Memory B cell (primary cell): ENCODE results near the gene TTI1.
"Not testable (repeated sequence)": the region's sequence is repeated elsewhere in the genome, so short reads cannot be mapped to it uniquely, and the experiment has no call there.

Experiments
- ATAC-seq: fragments of 150-1000 bp; cut with Tn5 transposase; 2 replicates; pipeline ENCODE4 v1.10.0; 2021; ENCODE audit warnings: low read depth, mild to moderate bottlenecking, moderate library complexity
- DNase-seq, 2 donors: peaks; one replicate each; pipeline ENCODE4 v3.0.0; 2022; ENCODE audit warnings: low spot score in 2 of 2
- H3K27ac Mint-ChIP-seq: one replicate; pipeline ENCODE4 v1.8.0; 2022; ENCODE audit warnings: mild to moderate bottlenecking, moderate library complexity, mixed read lengths
- H3K27me3 Mint-ChIP-seq: one replicate; pipeline ENCODE4 v1.8.0; 2022; ENCODE audit warnings: mixed read lengths
- H3K36me3 Mint-ChIP-seq: one replicate; pipeline ENCODE4 v1.8.0; 2022; ENCODE audit warnings: mild to moderate bottlenecking, mixed read lengths
- H3K4me1 Mint-ChIP-seq: one replicate; pipeline ENCODE4 v1.8.0; 2022; ENCODE audit warnings: mixed read lengths
- H3K4me3 Mint-ChIP-seq: one replicate; pipeline ENCODE4 v1.8.0; 2022; ENCODE audit warnings: mild to moderate bottlenecking, moderate library complexity, mixed read lengths
- H3K9me3 Mint-ChIP-seq: one replicate; pipeline ENCODE4 v1.8.0; 2022; ENCODE audit warnings: mixed read lengths

Gene TTI1

GRCh38 chr20:38013887-38014286, 19.4 kb downstream of the TTI1 start:
- peaks cover 58% of the 10 kb centered on the region for H3K36me3 Mint-ChIP-seq
- H3K4me3 Mint-ChIP-seq, result no peak overlapping the region
- ATAC-seq, result no peak
- DNase-seq, result no peak
- H3K4me1 Mint-ChIP-seq, result peaks cover 3% of the 10 kb centered on the region
- peaks cover 6% of the 10 kb centered on the region for H3K9me3 Mint-ChIP-seq
- H3K27ac Mint-ChIP-seq, result no peak overlapping the region
- H3K27me3 Mint-ChIP-seq, result no peaks in the 10 kb centered on the region

- Mint-ChIP-seq H3K4me3 (no peak overlapping the region), H3K36me3 (peaks cover 47% of the 10 kb centered on the region), H3K9me3 (peaks cover 2% of the 10 kb centered on the region), H3K27ac (no peak overlapping the region), H3K4me1 (peaks cover 3% of the 10 kb centered on the region), H3K27me3 (no peaks in the 10 kb centered on the region)
- no peak for ATAC-seq
- no peak for DNase-seq
Measured at GRCh38 chr20:38012332-38012731, 20.9 kb downstream of the TTI1 start.

- H3K27me3 Mint-ChIP-seq, result no peaks in the 10 kb centered on the region
- peaks cover 3% of the 10 kb centered on the region for H3K4me1 Mint-ChIP-seq
- H3K36me3 Mint-ChIP-seq, result peaks cover 42% of the 10 kb centered on the region
- ATAC-seq (no peak), DNase-seq (no peak)
- no peaks in the 10 kb centered on the region for H3K9me3 Mint-ChIP-seq
- no peak overlapping the region for H3K4me3 Mint-ChIP-seq
- H3K27ac Mint-ChIP-seq, result no peak overlapping the region
Measured at GRCh38 chr20:38011696-38012095, 21.6 kb downstream of the TTI1 start.

- H3K36me3 Mint-ChIP-seq, result peaks cover 32% of the 10 kb centered on the region
- H3K4me1 Mint-ChIP-seq, H3K9me3 Mint-ChIP-seq, H3K27ac Mint-ChIP-seq, H3K27me3 Mint-ChIP-seq, H3K4me3 Mint-ChIP-seq, DNase-seq, ATAC-seq: not testable (repeated sequence)
Measured at GRCh38 chr20:38009416-38009815, 23.8 kb downstream of the TTI1 start.

GRCh38 chr20:38008233-38008944, 24.9 kb downstream of the TTI1 start:
- ATAC-seq, result no peak
- Mint-ChIP-seq H3K27me3 (no peaks in the 10 kb centered on the region), H3K27ac (no peak overlapping the region), H3K9me3 (no peaks in the 10 kb centered on the region), H3K4me1 (peaks cover 3% of the 10 kb centered on the region), H3K36me3 (peaks cover 34% of the 10 kb centered on the region), H3K4me3 (no peak overlapping the region)
- DNase-seq, result no peak

- no peak for ATAC-seq
Measured at GRCh38 chr20:38007526-38007925, 25.7 kb downstream of the TTI1 start.

GRCh38 chr20:38005903-38006302, 27.4 kb downstream of the TTI1 start:
- DNase-seq, result no peak
- no peaks in the 10 kb centered on the region for H3K27me3 Mint-ChIP-seq
- H3K4me3 Mint-ChIP-seq, result no peak overlapping the region
- no peak for ATAC-seq
- peaks cover 3% of the 10 kb centered on the region for H3K4me1 Mint-ChIP-seq
- H3K36me3 Mint-ChIP-seq, result peaks cover 27% of the 10 kb centered on the region
- no peak overlapping the region for H3K27ac Mint-ChIP-seq
- H3K9me3 Mint-ChIP-seq, result no peaks in the 10 kb centered on the region

More at GRCh38 chr20:38007526-38007925, 25.7 kb downstream of the TTI1 start:
- Mint-ChIP-seq H3K9me3 (no peaks in the 10 kb centered on the region), H3K27ac (no peak overlapping the region), H3K4me1 (peaks cover 3% of the 10 kb centered on the region), H3K4me3 (no peak overlapping the region), H3K27me3 (no peaks in the 10 kb centered on the region), H3K36me3 (peaks cover 26% of the 10 kb centered on the region)
- no peak for DNase-seq

- H3K4me3 Mint-ChIP-seq, result no peak overlapping the region
- ATAC-seq (no peak), DNase-seq (no peak)
- peaks cover 3% of the 10 kb centered on the region for H3K4me1 Mint-ChIP-seq
- H3K27me3 Mint-ChIP-seq, result no peaks in the 10 kb centered on the region
- H3K36me3 Mint-ChIP-seq, result peaks cover 37% of the 10 kb centered on the region
- no peak overlapping the region for H3K27ac Mint-ChIP-seq
- H3K9me3 Mint-ChIP-seq, result no peaks in the 10 kb centered on the region
Measured at GRCh38 chr20:38004416-38004815, 28.8 kb downstream of the TTI1 start.

GRCh38 chr20:38002422-38002821, 30.8 kb downstream of the TTI1 start:
- Mint-ChIP-seq H3K36me3 (peaks cover 46% of the 10 kb centered on the region), H3K4me3 (no peak overlapping the region), H3K27me3 (no peaks in the 10 kb centered on the region), H3K27ac (no peak overlapping the region), H3K9me3 (no peaks in the 10 kb centered on the region), H3K4me1 (peaks cover 3% of the 10 kb centered on the region)
- DNase-seq, result no peak
- no peak for ATAC-seq

- Mint-ChIP-seq H3K27ac (no peak overlapping the region), H3K36me3 (peaks cover 49% of the 10 kb centered on the region), H3K27me3 (no peaks in the 10 kb centered on the region), H3K9me3 (no peaks in the 10 kb centered on the region), H3K4me3 (no peak overlapping the region), H3K4me1 (peaks cover 3% of the 10 kb centered on the region)
- DNase-seq (no peak), ATAC-seq (no peak)
Measured at GRCh38 chr20:38001981-38002380, 31.3 kb downstream of the TTI1 start.

- DNase-seq, result no peak
- H3K36me3 Mint-ChIP-seq, result peaks cover 49% of the 10 kb centered on the region
Measured at GRCh38 chr20:38001173-38001875, 31.9 kb downstream of the TTI1 start.

GRCh38 chr20:38000293-38000692, 33.0 kb downstream of the TTI1 start:
- no peak overlapping the region for H3K4me3 Mint-ChIP-seq
- no peaks in the 10 kb centered on the region for H3K9me3 Mint-ChIP-seq
- no peaks in the 10 kb centered on the region for H3K27me3 Mint-ChIP-seq
- no peaks in the 10 kb centered on the region for H3K4me1 Mint-ChIP-seq
- ATAC-seq (no peak), DNase-seq (no peak)
- no peak overlapping the region for H3K27ac Mint-ChIP-seq
- H3K36me3 Mint-ChIP-seq, result peaks cover 55% of the 10 kb centered on the region

More at GRCh38 chr20:38001173-38001875, 31.9 kb downstream of the TTI1 start:
- H3K27me3 Mint-ChIP-seq, result no peaks in the 10 kb centered on the region
- H3K4me1 Mint-ChIP-seq, result no peaks in the 10 kb centered on the region
- no peaks in the 10 kb centered on the region for H3K9me3 Mint-ChIP-seq
- no peak for ATAC-seq
- H3K4me3 Mint-ChIP-seq, result no peak overlapping the region
- peak overlapping the region; percentile 38 for H3K27ac Mint-ChIP-seq

- no peaks in the 10 kb centered on the region for H3K27me3 Mint-ChIP-seq
- H3K4me3 Mint-ChIP-seq, result no peak overlapping the region
- peaks cover 60% of the 10 kb centered on the region for H3K36me3 Mint-ChIP-seq
- no peaks in the 10 kb centered on the region for H3K4me1 Mint-ChIP-seq
- ATAC-seq (no peak), DNase-seq (no peak)
- no peaks in the 10 kb centered on the region for H3K9me3 Mint-ChIP-seq
- H3K27ac Mint-ChIP-seq, result no peak overlapping the region
Measured at GRCh38 chr20:37999526-38000263, 33.6 kb downstream of the TTI1 start.

- ATAC-seq (no peak), DNase-seq (no peak)
- peaks cover 60% of the 10 kb centered on the region for H3K36me3 Mint-ChIP-seq
- no peaks in the 10 kb centered on the region for H3K4me1 Mint-ChIP-seq
- H3K27ac Mint-ChIP-seq, result no peak overlapping the region
- no peaks in the 10 kb centered on the region for H3K9me3 Mint-ChIP-seq
- H3K27me3 Mint-ChIP-seq, result no peaks in the 10 kb centered on the region
- no peak overlapping the region for H3K4me3 Mint-ChIP-seq
Measured at GRCh38 chr20:37997516-37997915, 35.7 kb downstream of the TTI1 start.
